HG03354 (cell line): ENCODE measurements around the gene CCDC126.
"Not testable (repeated sequence)": the region's sequence is repeated elsewhere in the genome, so short reads cannot be mapped to it uniquely, and the experiment has no call there.

ENCODE experiments used
- ATAC-seq: cut with Tn5 transposase; IDR thresholded peaks from one replicate; pipeline ENCODE4 v1.9.1; 2021; ENCODE audit warnings: mild to moderate bottlenecking; ENCODE audit not compliant: unreplicated experiment, poor library complexity, severe bottlenecking

CCDC126 gene

GRCh38 chr7:23597094-23598091 lies at the start of gene CCDC126:
TSS of gene CCDC126 (plus strand) at chr7:23597382. CDS start at chr7:23611316, 13,934 bp downstream.
- peak; percentile 89 for ATAC-seq

GRCh38 chr7:23547662-23548061 lies 49.5 kb upstream of the CCDC126 start:
- no peak for ATAC-seq

GRCh38 chr7:23558303-23558702 lies 38.9 kb upstream of the CCDC126 start:
- ATAC-seq: no peak

- peak; percentile 81 for ATAC-seq
Observed at GRCh38 chr7:23570592-23571200, 26.5 kb upstream of the CCDC126 start.

- not testable (repeated sequence) for ATAC-seq
Observed at GRCh38 chr7:23581975-23582374, 15.2 kb upstream of the CCDC126 start.

- ATAC-seq: not testable (repeated sequence)
Observed at GRCh38 chr7:23585304-23585703, 11.9 kb upstream of the CCDC126 start.

GRCh38 chr7:23586159-23586558 lies 11.0 kb upstream of the CCDC126 start:
- no peak for ATAC-seq

GRCh38 chr7:23590529-23590928 lies 6.7 kb upstream of the CCDC126 start:
- no peak for ATAC-seq

GRCh38 chr7:23593706-23594105 lies 3.5 kb upstream of the CCDC126 start:
- ATAC-seq: no peak

GRCh38 chr7:23594879-23595604 lies 2.1 kb upstream of the CCDC126 start:
- ATAC-seq: peak; percentile 54

GRCh38 chr7:23598296-23598695 lies 1.1 kb downstream of the CCDC126 start:
- no peak for ATAC-seq

- no peak for ATAC-seq
Observed at GRCh38 chr7:23600236-23600635, 3.1 kb downstream of the CCDC126 start.

GRCh38 chr7:23603632-23604295 lies 6.6 kb downstream of the CCDC126 start:
- no peak for ATAC-seq

GRCh38 chr7:23604296-23604640 lies 7.1 kb downstream of the CCDC126 start:
- ATAC-seq: no peak

- no peak for ATAC-seq
Observed at GRCh38 chr7:23607130-23607529, 9.9 kb downstream of the CCDC126 start.

GRCh38 chr7:23607866-23608265 lies 10.7 kb downstream of the CCDC126 start:
- no peak for ATAC-seq

GRCh38 chr7:23615331-23615730 lies 18.1 kb downstream of the CCDC126 start:
- no peak for ATAC-seq

GRCh38 chr7:23616593-23616992 lies 19.4 kb downstream of the CCDC126 start:
- ATAC-seq: no peak

- no peak for ATAC-seq
Observed at GRCh38 chr7:23617482-23617881, 20.3 kb downstream of the CCDC126 start.

GRCh38 chr7:23618241-23618640 lies 21.1 kb downstream of the CCDC126 start:
- ATAC-seq: no peak
